HG03558 (cell line): ENCODE data around the gene FRY.

ENCODE experiments used
- ATAC-seq: cut with Tn5 transposase; IDR thresholded peaks from one replicate; pipeline ENCODE4 v1.9.1; 2021; ENCODE audit warnings: moderate number of reproducible peaks; ENCODE audit not compliant: unreplicated experiment; ENCODE audit errors: extremely low read depth

The FRY gene

DNA sequence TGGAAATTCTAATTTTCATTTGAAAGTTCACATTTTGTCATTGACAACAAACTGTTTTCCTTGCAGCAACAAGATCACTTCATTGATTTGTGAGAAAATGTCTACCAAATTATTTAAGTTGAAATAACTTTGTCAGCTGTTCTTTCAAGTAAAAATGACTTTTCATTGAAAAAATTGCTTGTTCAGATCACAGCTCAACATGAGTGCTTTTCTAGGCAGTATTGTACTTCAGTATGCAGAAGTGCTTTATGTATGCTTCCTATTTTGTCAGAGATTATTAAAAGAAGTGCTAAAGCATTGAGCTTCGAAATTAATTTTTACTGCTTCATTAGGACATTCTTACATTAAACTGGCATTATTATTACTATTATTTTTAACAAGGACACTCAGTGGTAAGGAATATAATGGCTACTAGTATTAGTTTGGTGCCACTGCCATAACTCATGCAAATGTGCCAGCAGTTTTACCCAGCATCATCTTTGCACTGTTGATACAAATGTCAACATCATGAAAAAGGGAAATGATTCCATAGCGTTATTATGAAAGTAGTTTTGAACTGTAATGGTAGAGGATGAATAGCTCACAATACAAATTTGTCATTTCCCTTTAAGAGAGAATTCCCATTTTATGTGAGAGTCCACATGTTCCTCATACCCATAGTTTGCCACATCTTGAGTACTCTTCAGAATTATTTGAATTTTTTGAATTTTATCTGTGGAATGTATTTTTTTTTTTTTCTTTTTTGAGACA, 286.3 kb downstream of the FRY start:
- no peak for ATAC-seq

DNA sequence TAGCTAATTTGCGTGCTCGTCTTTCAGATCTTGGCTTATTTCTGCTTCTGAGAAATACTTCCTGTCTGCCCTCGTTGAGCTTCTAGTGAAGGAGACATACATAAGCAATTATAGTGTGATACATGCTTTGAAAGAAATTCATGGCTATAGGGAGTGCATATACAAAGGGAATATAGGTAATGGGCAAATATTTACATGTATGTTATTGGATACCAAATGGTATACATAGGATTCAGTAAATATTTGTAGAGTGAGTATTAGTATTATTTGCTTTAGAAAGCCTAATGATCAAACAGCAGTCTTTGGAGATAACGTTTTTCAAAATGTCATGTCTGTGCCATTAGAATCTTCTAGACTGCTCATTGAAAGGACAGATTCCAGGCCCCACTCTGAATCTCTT, 289.0 kb downstream of the FRY start:
- no peak for ATAC-seq

DNA sequence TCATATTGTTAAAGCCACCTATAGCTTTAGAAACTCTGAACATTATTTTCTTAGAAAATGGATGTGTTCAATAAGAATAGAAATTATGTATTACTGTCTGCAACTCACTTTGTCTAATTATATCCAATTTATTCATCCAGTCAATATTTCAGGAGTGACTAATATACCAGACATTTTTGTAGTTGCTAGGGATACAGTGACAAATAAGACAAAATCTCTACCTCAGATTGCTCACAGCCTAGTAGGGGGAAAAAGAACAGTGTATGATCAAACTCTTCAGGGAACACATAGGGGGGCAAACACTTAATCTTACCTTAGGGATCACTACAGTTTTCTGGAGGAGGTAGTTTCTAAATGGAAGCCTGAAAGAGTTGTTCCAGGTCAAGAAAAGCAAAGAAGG, 292.3 kb downstream of the FRY start:
- no peak for ATAC-seq

DNA sequence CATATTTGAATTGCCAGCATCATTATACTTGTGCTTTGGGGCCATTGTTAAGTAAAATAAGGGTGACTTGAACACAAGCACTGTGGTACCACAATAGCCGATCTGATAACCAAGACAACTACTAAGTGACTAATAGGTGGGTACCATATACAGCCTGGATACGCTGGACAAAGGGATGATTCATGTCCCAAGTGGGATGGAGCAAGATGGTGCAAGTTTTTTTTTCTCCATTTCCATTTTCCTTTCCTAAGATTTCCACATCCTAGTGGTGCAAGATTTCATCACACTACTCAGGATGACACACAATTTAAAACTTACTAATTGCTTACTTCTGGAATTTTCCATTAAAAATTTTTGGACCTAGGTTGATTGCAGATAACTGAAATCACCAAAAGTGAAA, 298.9 kb downstream of the FRY start:
- no peak for ATAC-seq

GRCh38 chr13:32334671-32335070, 303.1 kb downstream of the FRY start:
- no peak for ATAC-seq

DNA sequence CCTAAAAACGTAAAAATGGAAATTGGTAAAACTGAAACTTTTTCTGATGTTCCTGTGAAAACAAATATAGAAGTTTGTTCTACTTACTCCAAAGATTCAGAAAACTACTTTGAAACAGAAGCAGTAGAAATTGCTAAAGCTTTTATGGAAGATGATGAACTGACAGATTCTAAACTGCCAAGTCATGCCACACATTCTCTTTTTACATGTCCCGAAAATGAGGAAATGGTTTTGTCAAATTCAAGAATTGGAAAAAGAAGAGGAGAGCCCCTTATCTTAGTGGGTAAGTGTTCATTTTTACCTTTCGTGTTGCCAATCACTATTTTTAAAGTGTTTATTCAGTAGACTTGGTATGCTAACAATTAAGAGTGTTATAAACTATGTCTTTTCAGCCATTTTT, 309.3 kb downstream of the FRY start:
- ATAC-seq, result no peak

DNA sequence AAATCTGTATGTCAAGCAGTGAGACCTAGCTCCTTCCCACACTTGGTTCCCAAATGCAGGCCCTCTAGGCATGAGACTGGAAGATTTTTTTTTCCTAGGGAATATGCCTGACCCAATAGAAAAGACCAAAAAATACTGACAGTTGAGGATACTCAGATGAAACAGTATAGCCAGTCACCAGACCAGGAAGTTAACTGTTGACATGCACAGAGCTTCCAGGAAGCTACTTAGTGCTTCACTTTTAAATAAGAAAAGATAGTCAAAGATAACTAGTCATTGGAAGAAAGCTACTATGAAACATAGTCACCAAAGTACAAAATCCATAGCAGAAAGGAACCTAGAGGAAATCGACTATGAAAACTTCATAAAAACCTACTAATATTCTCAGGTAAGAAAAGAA, 316.1 kb downstream of the FRY start:
- ATAC-seq, result no peak
